WERI-Rb-1 (cell line): Measurements from ENCODE around the gene CD180.

Experiments used
- DNase-seq: peaks from one replicate; pipeline ENCODE4 v3.0.0-alpha.2; 2020
- H3K27ac ChIP-seq: fragments of 250-450 bp; sonication (Bioruptor Pico); 2 replicates; pipeline ENCODE4 v1.5.1; 2020; ENCODE audit warnings: mild to moderate bottlenecking, moderate library complexity
- H3K27me3 ChIP-seq: fragments of 250-450 bp; sonication (Bioruptor Pico); 2 replicates; pipeline ENCODE4 v1.5.1; 2021; ENCODE audit warnings: mild to moderate bottlenecking, low read depth, moderate library complexity; ENCODE audit not compliant: insufficient read depth, severe bottlenecking
- H3K36me3 ChIP-seq: fragments of 250-450 bp; sonication (Bioruptor Pico); 2 replicates; pipeline ENCODE4 v1.5.1; 2020; ENCODE audit warnings: mild to moderate bottlenecking, moderate library complexity
- H3K4me3 ChIP-seq: 2 replicates; pipeline ENCODE4 v1.5.1; 2011; ENCODE audit warnings: low read depth, mild to moderate bottlenecking, control low read depth, low read length
- H3K9me3 ChIP-seq: fragments of 250-450 bp; sonication (Bioruptor Pico); 2 replicates; pipeline ENCODE4 v1.5.1; 2021; ENCODE audit warnings: mild to moderate bottlenecking, moderate library complexity; ENCODE audit not compliant: severe bottlenecking
- TF ChIP-seq, protein P1 (sequence below): IDR thresholded peaks from 2 replicates; pipeline ENCODE4 v1.5.1; 2011; ENCODE audit warnings: low read depth, mild to moderate bottlenecking, control low read depth, inconsistent platforms, low read length

CD180 gene

GRCh38 chr5:67241326-67241725 is 44.7 kb upstream of the CD180 start:
- no peak for DNase-seq
- Histone ChIP-seq H3K9me3 (no peaks in the 10 kb centered on the region), H3K4me3 (no peak overlapping the region), H3K27me3 (no peaks in the 10 kb centered on the region), H3K27ac (no peak overlapping the region), H3K36me3 (no peaks in the 10 kb centered on the region)
- TF ChIP-seq, protein P1, sequence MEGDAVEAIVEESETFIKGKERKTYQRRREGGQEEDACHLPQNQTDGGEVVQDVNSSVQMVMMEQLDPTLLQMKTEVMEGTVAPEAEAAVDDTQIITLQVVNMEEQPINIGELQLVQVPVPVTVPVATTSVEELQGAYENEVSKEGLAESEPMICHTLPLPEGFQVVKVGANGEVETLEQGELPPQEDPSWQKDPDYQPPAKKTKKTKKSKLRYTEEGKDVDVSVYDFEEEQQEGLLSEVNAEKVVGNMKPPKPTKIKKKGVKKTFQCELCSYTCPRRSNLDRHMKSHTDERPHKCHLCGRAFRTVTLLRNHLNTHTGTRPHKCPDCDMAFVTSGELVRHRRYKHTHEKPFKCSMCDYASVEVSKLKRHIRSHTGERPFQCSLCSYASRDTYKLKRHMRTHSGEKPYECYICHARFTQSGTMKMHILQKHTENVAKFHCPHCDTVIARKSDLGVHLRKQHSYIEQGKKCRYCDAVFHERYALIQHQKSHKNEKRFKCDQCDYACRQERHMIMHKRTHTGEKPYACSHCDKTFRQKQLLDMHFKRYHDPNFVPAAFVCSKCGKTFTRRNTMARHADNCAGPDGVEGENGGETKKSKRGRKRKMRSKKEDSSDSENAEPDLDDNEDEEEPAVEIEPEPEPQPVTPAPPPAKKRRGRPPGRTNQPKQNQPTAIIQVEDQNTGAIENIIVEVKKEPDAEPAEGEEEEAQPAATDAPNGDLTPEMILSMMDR = no peak

DNA sequence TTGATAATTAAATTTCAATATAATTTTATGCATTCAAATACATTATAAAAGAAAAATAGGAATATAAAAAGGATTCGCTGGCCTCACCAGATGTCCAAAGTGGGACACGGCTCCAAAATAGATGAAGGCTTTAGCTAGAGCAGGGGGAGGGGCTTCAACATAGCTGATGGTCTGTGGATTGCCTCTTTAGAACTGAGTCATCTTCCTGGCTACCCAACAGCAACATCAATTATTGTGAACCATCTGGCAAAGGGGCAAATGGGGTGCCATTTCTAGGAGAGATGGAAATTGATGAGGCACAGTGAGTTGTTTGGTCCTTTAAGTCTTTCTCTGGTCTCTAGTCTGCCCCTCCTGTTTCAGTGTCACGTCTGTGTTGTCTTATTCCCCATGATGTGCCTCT is 44.2 kb upstream of the CD180 start:
- TF ChIP-seq, protein P1 = no peak
- no peaks in the 10 kb centered on the region for H3K36me3 ChIP-seq

GRCh38 chr5:67240065-67240464 is 43.5 kb upstream of the CD180 start:
- Histone ChIP-seq H3K36me3 (no peaks in the 10 kb centered on the region), H3K9me3 (no peaks in the 10 kb centered on the region), H3K27me3 (no peaks in the 10 kb centered on the region), H3K27ac (no peak overlapping the region), H3K4me3 (no peak overlapping the region)
- TF ChIP-seq, protein P1 = no peak
- DNase-seq = no peak

More for the DNA sequence above, 44.2 kb upstream of the CD180 start:
- H3K27ac ChIP-seq = no peak overlapping the region
- DNase-seq = no peak
- H3K9me3 ChIP-seq = no peaks in the 10 kb centered on the region
- no peak overlapping the region for H3K4me3 ChIP-seq
- H3K27me3 ChIP-seq = no peaks in the 10 kb centered on the region

DNA sequence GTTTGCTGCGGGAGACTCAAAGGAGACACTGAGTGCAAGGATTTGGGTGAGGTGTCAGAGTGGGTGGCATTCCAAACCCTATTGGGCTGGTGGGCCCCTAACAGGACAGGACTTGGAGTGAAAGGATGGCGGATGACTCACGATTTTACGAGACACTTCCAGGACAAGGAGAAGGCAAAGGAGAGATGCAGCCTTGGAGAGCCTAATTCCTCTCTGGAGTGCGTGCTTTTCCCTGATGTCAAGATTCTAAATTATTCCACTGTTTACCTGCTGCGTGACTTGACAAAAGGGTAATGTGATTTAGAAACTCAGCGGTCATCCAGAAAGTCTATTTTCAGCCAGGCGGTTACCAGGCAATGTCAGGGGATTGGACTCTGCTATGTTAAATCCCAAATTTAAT is 41.6 kb upstream of the CD180 start:
- no peak overlapping the region for H3K27ac ChIP-seq
- no peaks in the 10 kb centered on the region for H3K36me3 ChIP-seq
- DNase-seq = no peak
- no peak overlapping the region for H3K4me3 ChIP-seq
- no peaks in the 10 kb centered on the region for H3K9me3 ChIP-seq
- TF ChIP-seq, protein P1 = no peak
- H3K27me3 ChIP-seq = no peaks in the 10 kb centered on the region

- TF ChIP-seq, protein P1 = no peak
- H3K27ac ChIP-seq = no peak overlapping the region
Observed at GRCh38 chr5:67235399-67236110, 39.0 kb upstream of the CD180 start.

DNA sequence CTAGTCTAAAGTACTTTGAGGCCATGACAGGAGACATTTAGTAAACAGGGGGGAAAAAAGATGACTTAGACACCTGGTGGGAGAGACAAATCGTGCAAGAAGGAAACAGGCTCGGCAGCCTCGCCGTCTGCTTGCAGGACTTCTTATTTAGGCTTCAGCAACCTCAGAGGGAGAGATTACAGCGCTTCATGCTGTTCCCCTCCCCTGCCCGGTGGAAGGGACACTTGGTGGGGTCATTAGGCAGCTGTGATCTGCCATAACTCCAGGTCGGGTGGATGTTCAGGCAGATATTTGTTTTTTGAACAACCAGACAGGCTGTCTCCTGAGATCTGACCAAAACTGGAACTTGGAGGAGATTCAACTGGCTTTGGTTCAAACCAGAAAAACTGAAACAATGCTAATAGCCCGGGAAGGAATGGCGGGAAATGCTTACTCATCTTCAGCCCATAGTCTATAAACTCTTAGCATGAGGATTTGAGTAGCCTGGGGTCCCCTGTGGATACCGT is 38.1 kb upstream of the CD180 start:
- DNase-seq = no peak
- no peaks in the 10 kb centered on the region for H3K9me3 ChIP-seq
- H3K27me3 ChIP-seq = no peaks in the 10 kb centered on the region
- no peak overlapping the region for H3K4me3 ChIP-seq
- no peaks in the 10 kb centered on the region for H3K36me3 ChIP-seq
- TF ChIP-seq, protein P1 = no peak
- H3K27ac ChIP-seq = no peak overlapping the region

More at GRCh38 chr5:67235399-67236110, 39.0 kb upstream of the CD180 start:
- Histone ChIP-seq H3K4me3 (no peak overlapping the region), H3K27me3 (no peaks in the 10 kb centered on the region), H3K9me3 (no peaks in the 10 kb centered on the region), H3K36me3 (no peaks in the 10 kb centered on the region)
- DNase-seq = no peak
